HG02884 (cell line): ENCODE data around the gene LIPA.
A peak's percentile ranks its signal among the peaks of the same experiment; 100 is the strongest.
"Not testable (repeated sequence)": the region's sequence is repeated elsewhere in the genome, so short reads cannot be mapped to it uniquely, and the experiment has no call there.

Experiments
- ATAC-seq: cut with Tn5 transposase; IDR thresholded peaks from one replicate; pipeline ENCODE4 v1.9.1; 2021; ENCODE audit warnings: mild to moderate bottlenecking, moderate library complexity; ENCODE audit not compliant: unreplicated experiment

Gene LIPA

GRCh38 chr10:89251409-89252224, at the start of gene LIPA:
LIPA (minus strand) TSS chr10:89251775; CDS start chr10:89247648, 4,127 bp downstream.
- peak; percentile 89 for ATAC-seq

- no peak for ATAC-seq
These were observed 49.7 kb upstream of the LIPA start for GRCh38 chr10:89301232-89301631.

- ATAC-seq, result no peak
These were observed 47.5 kb upstream of the LIPA start for GRCh38 chr10:89299031-89299430.

- no peak for ATAC-seq
These were observed 46.2 kb upstream of the LIPA start for GRCh38 chr10:89297791-89298190.

GRCh38 chr10:89297356-89297755, 45.8 kb upstream of the LIPA start:
- ATAC-seq, result no peak

- no peak for ATAC-seq
These were observed 44.7 kb upstream of the LIPA start for GRCh38 chr10:89296220-89296648.

GRCh38 chr10:89295597-89295996, 44.0 kb upstream of the LIPA start:
- ATAC-seq, result no peak

GRCh38 chr10:89294721-89295239, 43.2 kb upstream of the LIPA start:
- ATAC-seq, result no peak

- ATAC-seq, result not testable (repeated sequence)
These were observed 33.7 kb upstream of the LIPA start for GRCh38 chr10:89285303-89285702.

GRCh38 chr10:89284711-89285110, 33.1 kb upstream of the LIPA start:
- not testable (repeated sequence) for ATAC-seq

GRCh38 chr10:89283936-89284475, 32.4 kb upstream of the LIPA start:
- ATAC-seq, result no peak

- no peak for ATAC-seq
These were observed 31.7 kb upstream of the LIPA start for GRCh38 chr10:89283025-89283935.

GRCh38 chr10:89281606-89282395, 30.2 kb upstream of the LIPA start:
- ATAC-seq, result no peak

GRCh38 chr10:89280508-89280907, 28.9 kb upstream of the LIPA start:
- ATAC-seq, result no peak

- ATAC-seq, result no peak
These were observed 27.9 kb upstream of the LIPA start for GRCh38 chr10:89279421-89279869.

GRCh38 chr10:89278900-89279392, 27.4 kb upstream of the LIPA start:
- ATAC-seq, result no peak

- ATAC-seq, result no peak
These were observed 26.5 kb upstream of the LIPA start for GRCh38 chr10:89278034-89278535.

- no peak for ATAC-seq
These were observed 23.8 kb upstream of the LIPA start for GRCh38 chr10:89275383-89275782.

- ATAC-seq, result no peak
These were observed 23.4 kb upstream of the LIPA start for GRCh38 chr10:89274928-89275327.

- ATAC-seq, result no peak
These were observed 22.1 kb upstream of the LIPA start for GRCh38 chr10:89273680-89274079.
